Activated CD8-positive, alpha-beta memory T cell treated with anti-CD3 and anti-CD28 coated beads for 48 hours (primary cell): ENCODE measurements around the gene MRPL9.
"Not testable (repeated sequence)": the region's sequence is repeated elsewhere in the genome, so short reads cannot be mapped to it uniquely, and the experiment has no call there.

Source experiments
- DNase-seq, 3 experiments: peaks; one replicate each; pipeline ENCODE4 v3.0.0-alpha.2; 2020; ENCODE audit warnings: low read depth in 2 of 3, low spot score in 2 of 3

MRPL9 gene

GRCh38 chr1:151787689-151788088 is 24.4 kb upstream of the MRPL9 start:
- DNase-seq: no peak

GRCh38 chr1:151783796-151784195 is 20.5 kb upstream of the MRPL9 start:
- no peak for DNase-seq

- no peak for DNase-seq
Measured at GRCh38 chr1:151782741-151783140, 19.4 kb upstream of the MRPL9 start.

GRCh38 chr1:151782026-151782425 is 18.7 kb upstream of the MRPL9 start:
- not testable (repeated sequence) for DNase-seq

GRCh38 chr1:151780736-151781135 is 17.4 kb upstream of the MRPL9 start:
- not testable (repeated sequence) for DNase-seq

GRCh38 chr1:151779852-151780251 is 16.6 kb upstream of the MRPL9 start:
- DNase-seq: no peak

GRCh38 chr1:151777317-151777716 is 14.0 kb upstream of the MRPL9 start:
- no peak for DNase-seq

- DNase-seq: no peak
Measured at GRCh38 chr1:151776665-151777062, 13.4 kb upstream of the MRPL9 start.

- no peak for DNase-seq
Measured at GRCh38 chr1:151775894-151776664, 12.8 kb upstream of the MRPL9 start.

GRCh38 chr1:151774256-151774922 is 11.1 kb upstream of the MRPL9 start:
- no peak for DNase-seq

GRCh38 chr1:151773702-151774101 is 10.4 kb upstream of the MRPL9 start:
- no peak for DNase-seq

GRCh38 chr1:151769270-151769669 is 6.0 kb upstream of the MRPL9 start:
- not testable (repeated sequence) for DNase-seq

GRCh38 chr1:151768351-151769066 is 5.2 kb upstream of the MRPL9 start:
- not testable (repeated sequence) for DNase-seq

- DNase-seq: no peak
Measured at GRCh38 chr1:151763990-151764389, 694 bp upstream of the MRPL9 start.

GRCh38 chr1:151760597-151761385 is 2.5 kb downstream of the MRPL9 start:
- no peak for DNase-seq

- no peak for DNase-seq
Measured at GRCh38 chr1:151759241-151759640, 4.1 kb downstream of the MRPL9 start.

GRCh38 chr1:151756291-151756690 is 7.0 kb downstream of the MRPL9 start:
- DNase-seq: no peak

GRCh38 chr1:151741516-151741915 is 21.8 kb downstream of the MRPL9 start:
- no peak for DNase-seq

GRCh38 chr1:151739590-151740355 is 23.5 kb downstream of the MRPL9 start:
- DNase-seq: no peak

- no peak for DNase-seq
Measured at GRCh38 chr1:151737479-151737878, 25.8 kb downstream of the MRPL9 start.
